Dermis blood vessel endothelial cell (primary cell): ENCODE results near the gene KNTC1. TPM values are rescaled to one million over a fixed set of nuclear protein-coding genes. Genes with fewer than 3 reads are reported as not detected.
"Not testable (repeated sequence)": the region's sequence is repeated elsewhere in the genome, so short reads cannot be mapped to it uniquely, and the experiment has no call there.

Experiments
- DNase-seq: peaks from one replicate; pipeline ENCODE4 v3.0.0; 2010
- total RNA-seq: library from RNA; depleted of rRNA; stranded (reverse); fragments of >200 nt; gene quantifications from 2 replicates; pipeline ENCODE4 v1.2.3, GENCODE V29; 2014

KNTC1 gene
- total RNA-seq, 1 donor from 2014 or later = 24.5 TPM

- not testable (repeated sequence) for DNase-seq
These were observed 126.2 kb downstream of the KNTC1 start for GRCh38 chr12:122653291-122653690.

GRCh38 chr12:122656298-122656697 lies 129.2 kb downstream of the KNTC1 start:
- no peak for DNase-seq

GRCh38 chr12:122659579-122659978 lies 132.5 kb downstream of the KNTC1 start:
- no peak for DNase-seq

GRCh38 chr12:122661246-122661645 lies 134.2 kb downstream of the KNTC1 start:
- DNase-seq = no peak

GRCh38 chr12:122661938-122662337 lies 134.9 kb downstream of the KNTC1 start:
- no peak for DNase-seq

GRCh38 chr12:122665349-122665748 lies 138.3 kb downstream of the KNTC1 start:
- no peak for DNase-seq

GRCh38 chr12:122665759-122666158 lies 138.7 kb downstream of the KNTC1 start:
- DNase-seq = no peak

- DNase-seq = no peak
These were observed 141.2 kb downstream of the KNTC1 start for GRCh38 chr12:122668268-122668667.

GRCh38 chr12:122669397-122670070 lies 142.5 kb downstream of the KNTC1 start:
- no peak for DNase-seq

- no peak for DNase-seq
These were observed 145.5 kb downstream of the KNTC1 start for GRCh38 chr12:122672515-122672914.

Other genes with a start within 250 kb of the KNTC1 start
- gene CLIP1, start 104.6 kb upstream of the KNTC1 start, total RNA-seq = 49.5 and 51.1 TPM in 2 replicates
- 15.0 and 20.1 TPM in 2 replicates for gene ZCCHC8, start 26.3 kb upstream of the KNTC1 start, total RNA-seq
- 49.4 and 49.5 TPM in 2 replicates for gene RSRC2, start 313 bp upstream of the KNTC1 start, total RNA-seq
- not detected in 2 replicates for gene HCAR2, start 176.1 kb downstream of the KNTC1 start, total RNA-seq
- gene HCAR3, start 189.6 kb downstream of the KNTC1 start, total RNA-seq = not detected in 2 replicates
- gene HCAR1, start 203.6 kb downstream of the KNTC1 start, total RNA-seq = 0.05 TPM in 1 of 2 replicates, not detected in the other
- 27.1 and 39.8 TPM in 2 replicates for gene DENR, start 225.6 kb downstream of the KNTC1 start, total RNA-seq
- 0.23 and 0.51 TPM in 2 replicates for gene CCDC62, start 247.3 kb downstream of the KNTC1 start, total RNA-seq